ENCODE results near the gene GZF1.

Gene GZF1

DNA sequence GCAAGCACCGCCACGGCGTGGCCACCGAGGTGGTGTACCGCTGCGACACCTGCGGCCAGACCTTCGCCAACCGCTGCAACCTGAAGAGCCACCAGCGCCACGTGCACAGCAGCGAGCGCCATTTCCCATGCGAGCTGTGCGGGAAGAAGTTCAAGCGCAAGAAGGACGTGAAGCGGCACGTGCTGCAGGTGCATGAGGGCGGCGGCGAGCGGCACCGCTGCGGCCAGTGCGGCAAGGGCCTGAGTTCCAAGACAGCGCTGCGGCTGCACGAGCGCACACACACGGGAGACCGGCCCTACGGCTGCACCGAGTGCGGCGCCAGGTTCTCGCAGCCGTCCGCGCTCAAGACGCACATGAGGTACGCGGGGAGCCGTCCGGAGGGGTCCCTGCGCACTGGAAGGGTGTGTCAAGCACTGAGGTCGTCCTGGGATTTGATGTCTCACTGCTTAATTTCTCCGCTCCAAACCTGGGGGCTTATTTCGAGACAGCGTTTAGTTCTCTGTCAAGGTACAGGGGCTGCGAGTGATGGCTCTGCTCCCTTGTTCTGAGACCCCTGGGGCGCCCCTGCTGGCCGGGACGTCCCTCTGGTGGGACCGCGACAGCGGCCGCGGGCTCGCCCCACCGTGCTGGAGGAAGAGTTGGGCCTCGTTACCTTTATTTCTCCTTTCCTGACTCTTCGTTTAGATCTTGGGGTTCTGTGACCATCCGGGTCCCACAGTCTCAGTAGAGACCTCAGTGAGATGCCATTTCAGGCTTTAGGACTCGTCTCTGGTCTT is 3.6 kb downstream of the GZF1 start:
- H3K4me1 ChIP-seq (ENCODE audit: low read length): peaks cover 42% of the 10 kb centered on the region
- peaks cover 75% of the 10 kb centered on the region for H3K79me2 ChIP-seq (ENCODE audit: low read length)
- H3K4me2 ChIP-seq (ENCODE audit: low read length): peak overlapping the region; percentile 78
- TF ChIP-seq EZH2phosphoT487 (IDR thresholded peaks at IDR 0.05; ENCODE audit: low read depth): no peak
- TF ChIP-seq, protein P1, sequence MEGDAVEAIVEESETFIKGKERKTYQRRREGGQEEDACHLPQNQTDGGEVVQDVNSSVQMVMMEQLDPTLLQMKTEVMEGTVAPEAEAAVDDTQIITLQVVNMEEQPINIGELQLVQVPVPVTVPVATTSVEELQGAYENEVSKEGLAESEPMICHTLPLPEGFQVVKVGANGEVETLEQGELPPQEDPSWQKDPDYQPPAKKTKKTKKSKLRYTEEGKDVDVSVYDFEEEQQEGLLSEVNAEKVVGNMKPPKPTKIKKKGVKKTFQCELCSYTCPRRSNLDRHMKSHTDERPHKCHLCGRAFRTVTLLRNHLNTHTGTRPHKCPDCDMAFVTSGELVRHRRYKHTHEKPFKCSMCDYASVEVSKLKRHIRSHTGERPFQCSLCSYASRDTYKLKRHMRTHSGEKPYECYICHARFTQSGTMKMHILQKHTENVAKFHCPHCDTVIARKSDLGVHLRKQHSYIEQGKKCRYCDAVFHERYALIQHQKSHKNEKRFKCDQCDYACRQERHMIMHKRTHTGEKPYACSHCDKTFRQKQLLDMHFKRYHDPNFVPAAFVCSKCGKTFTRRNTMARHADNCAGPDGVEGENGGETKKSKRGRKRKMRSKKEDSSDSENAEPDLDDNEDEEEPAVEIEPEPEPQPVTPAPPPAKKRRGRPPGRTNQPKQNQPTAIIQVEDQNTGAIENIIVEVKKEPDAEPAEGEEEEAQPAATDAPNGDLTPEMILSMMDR (IDR thresholded peaks at IDR 0.05; ENCODE audit: low read depth, low read length): no peak
- H3K9me3 ChIP-seq (ENCODE audit: insufficient read depth, low read length): no peaks in the 10 kb centered on the region
- peak overlapping the region; percentile 52 for H3K4me3 ChIP-seq (ENCODE audit: low read length)
- H4K20me1 ChIP-seq (ENCODE audit: insufficient read depth, low read length): peaks cover 46% of the 10 kb centered on the region
- H2AFZ ChIP-seq (ENCODE audit: low read depth, low read length): no peak overlapping the region
- no peaks in the 10 kb centered on the region for H3K27me3 ChIP-seq (ENCODE audit: low read depth, low read length)
- H3K27ac ChIP-seq (ENCODE audit: low read length): peak overlapping the region; percentile 55
- peak overlapping the region; percentile 12; the same call in 1 of the 2 replicates for H3K9ac ChIP-seq (ENCODE audit: low read length)
- H3K36me3 ChIP-seq (replicated peaks; ENCODE audit: low read depth, low read length): peaks cover 57% of the 10 kb centered on the region

DNA sequence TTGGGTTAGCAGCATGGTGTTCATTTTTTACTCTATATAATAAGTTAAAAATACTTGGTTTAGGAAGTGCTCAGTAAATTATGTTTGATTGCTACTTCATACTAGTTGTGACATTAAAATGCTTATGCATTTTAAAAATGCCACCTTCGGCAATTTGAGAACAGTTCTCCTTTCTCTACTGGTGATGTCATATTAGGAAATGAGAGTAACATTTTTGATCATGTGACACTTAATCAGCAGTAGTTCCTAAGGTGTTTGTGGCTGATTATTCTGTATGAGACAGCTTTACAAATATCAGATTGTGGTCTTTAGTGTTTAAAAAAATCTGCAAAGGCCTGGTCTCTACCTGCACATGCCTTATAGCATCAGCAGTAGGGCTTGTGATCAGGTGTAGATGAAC is 4.4 kb downstream of the GZF1 start:
- H3K36me3 ChIP-seq (replicated peaks; ENCODE audit: low read depth, low read length): peaks cover 65% of the 10 kb centered on the region
- peak overlapping the region; percentile 52 for H3K4me3 ChIP-seq (ENCODE audit: low read length)
- peaks cover 41% of the 10 kb centered on the region for H3K4me1 ChIP-seq (ENCODE audit: low read length)
- H3K79me2 ChIP-seq (ENCODE audit: low read length): peaks cover 75% of the 10 kb centered on the region
- no peaks in the 10 kb centered on the region for H3K9me3 ChIP-seq (ENCODE audit: insufficient read depth, low read length)
- H2AFZ ChIP-seq (ENCODE audit: low read depth, low read length): no peak overlapping the region
- peak overlapping the region; percentile 12; the same call in 1 of the 2 replicates for H3K9ac ChIP-seq (ENCODE audit: low read length)
- H3K4me2 ChIP-seq (ENCODE audit: low read length): peak overlapping the region; percentile 78
- peak overlapping the region; percentile 55 for H3K27ac ChIP-seq (ENCODE audit: low read length)
- TF ChIP-seq, protein P1 (IDR thresholded peaks at IDR 0.05; ENCODE audit: low read depth, low read length): no peak
- TF ChIP-seq EZH2phosphoT487 (IDR thresholded peaks at IDR 0.05; ENCODE audit: low read depth): no peak
- no peaks in the 10 kb centered on the region for H3K27me3 ChIP-seq (ENCODE audit: low read depth, low read length)
- H4K20me1 ChIP-seq (ENCODE audit: insufficient read depth, low read length): peaks cover 46% of the 10 kb centered on the region

DNA sequence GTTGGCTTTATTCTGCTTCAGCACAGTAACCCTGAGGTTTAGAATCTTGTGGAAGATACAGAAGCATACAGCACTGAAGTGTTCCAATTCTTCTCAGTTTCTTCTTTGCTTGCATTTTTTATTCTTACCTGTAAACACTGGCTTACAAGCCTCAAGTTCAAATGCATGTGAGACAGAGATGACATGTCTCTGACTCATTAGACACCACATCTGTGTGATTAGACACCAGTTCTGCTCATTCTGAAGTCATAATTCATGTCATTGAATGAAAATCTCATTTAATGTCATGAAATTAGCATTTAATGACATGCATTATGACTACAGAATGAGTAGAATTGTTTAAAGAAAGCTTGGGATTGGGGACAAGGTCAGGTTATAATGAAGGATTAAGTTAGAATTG is 5.8 kb downstream of the GZF1 start:
- H3K4me2 ChIP-seq (ENCODE audit: low read length): no peak overlapping the region

More for the DNA sequence above, 5.8 kb downstream of the GZF1 start:
- TF ChIP-seq, protein P1 (IDR thresholded peaks at IDR 0.05; ENCODE audit: low read depth, low read length): no peak
- no peak for TF ChIP-seq EZH2phosphoT487 (IDR thresholded peaks at IDR 0.05; ENCODE audit: low read depth)
- H2AFZ ChIP-seq (ENCODE audit: low read depth, low read length): no peak overlapping the region
- H3K79me2 ChIP-seq (ENCODE audit: low read length): peaks cover 68% of the 10 kb centered on the region
- H4K20me1 ChIP-seq (ENCODE audit: insufficient read depth, low read length): peaks cover 44% of the 10 kb centered on the region
- H3K9ac ChIP-seq (ENCODE audit: low read length): no peak overlapping the region
- H3K4me3 ChIP-seq (ENCODE audit: low read length): no peak overlapping the region
- H3K4me1 ChIP-seq (ENCODE audit: low read length): peaks cover 47% of the 10 kb centered on the region
- no peaks in the 10 kb centered on the region for H3K27me3 ChIP-seq (ENCODE audit: low read depth, low read length)
- H3K27ac ChIP-seq (ENCODE audit: low read length): no peak overlapping the region
- peaks cover 78% of the 10 kb centered on the region for H3K36me3 ChIP-seq (replicated peaks; ENCODE audit: low read depth, low read length)
- no peaks in the 10 kb centered on the region for H3K9me3 ChIP-seq (ENCODE audit: insufficient read depth, low read length)
